Measurements from ENCODE around the gene PAPSS2. TPM values are rescaled to one million over a fixed set of nuclear protein-coding genes. Genes with fewer than 3 reads are reported as not detected.
A peak's percentile ranks its signal among the peaks of the same experiment; 100 is the strongest.
"Not testable (repeated sequence)": the region's sequence is repeated elsewhere in the genome, so short reads cannot be mapped to it uniquely, and the experiment has no call there.

PAPSS2 gene
- polyA plus RNA-seq: 0.13 TPM

DNA sequence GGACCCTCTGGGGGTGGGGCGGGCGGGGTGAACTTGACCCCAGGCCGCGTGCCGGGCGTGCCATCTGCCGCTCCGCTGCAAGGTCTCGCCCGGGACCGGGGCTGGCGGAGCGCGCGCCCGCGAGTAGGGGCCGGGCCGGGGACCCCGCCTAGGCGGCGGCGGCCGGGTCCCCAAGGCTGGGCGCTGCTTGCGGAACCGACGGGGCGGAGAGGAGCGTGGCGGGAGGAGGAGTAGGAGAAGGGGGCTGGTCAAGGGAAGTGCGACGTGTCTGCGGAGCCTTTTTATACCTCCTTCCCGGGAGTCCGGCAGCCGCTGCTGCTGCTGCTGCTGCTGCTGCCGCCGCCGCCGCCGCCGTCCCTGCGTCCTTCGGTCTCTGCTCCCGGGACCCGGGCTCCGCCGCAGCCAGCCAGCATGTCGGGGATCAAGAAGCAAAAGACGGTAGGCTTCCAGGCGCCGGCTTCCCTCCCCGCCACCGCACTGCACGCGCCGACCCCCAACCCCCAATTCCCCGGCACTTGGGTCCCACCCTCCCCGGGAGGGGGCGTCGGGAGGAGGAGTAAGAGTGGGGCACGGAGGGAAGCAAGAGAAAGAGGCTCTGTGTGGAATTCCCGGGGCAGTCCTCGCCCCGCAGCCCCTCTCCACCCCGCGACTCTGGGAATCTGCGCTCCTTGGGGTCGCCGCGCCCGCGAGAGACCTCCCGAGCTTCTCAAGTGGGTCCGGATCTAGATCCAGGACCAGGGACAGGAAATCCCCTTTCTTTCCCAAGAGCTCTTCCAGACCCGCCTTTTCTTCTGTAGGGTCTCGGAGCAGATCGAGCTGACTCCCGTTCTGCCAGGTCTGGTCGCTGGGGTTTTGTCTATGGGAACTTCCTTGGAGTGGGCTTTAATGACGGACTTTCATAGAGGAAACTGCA lies at the start of gene PAPSS2:
PAPSS2 (plus strand) TSS at position 308 of the 913 bp plus-strand sequence; CDS start at position 412, 104 bp downstream.
- Mint-ChIP-seq H3K36me3 (no peaks in the 10 kb centered on the region), H3K4me3 (peak within 1 kb of the TSS; percentile 76 to 92 (median 84)), H3K27ac (peak within 1 kb of the TSS in 1 of 3 donors; percentile 38), H3K4me1 (peaks cover 4 to 7% (median 6%) of the 10 kb centered on the region in 3 donors), H3K9me3 (no peaks in the 10 kb centered on the region), H3K27me3 (peaks cover 27% of the 10 kb centered on the region)

GRCh38 chr10:87611341-87611740 lies 48.3 kb upstream of the PAPSS2 start:
- not testable (repeated sequence) for H3K27ac Mint-ChIP-seq, H3K9me3 Mint-ChIP-seq, H3K36me3 Mint-ChIP-seq, H3K27me3 Mint-ChIP-seq, H3K4me3 Mint-ChIP-seq, H3K4me1 Mint-ChIP-seq

DNA sequence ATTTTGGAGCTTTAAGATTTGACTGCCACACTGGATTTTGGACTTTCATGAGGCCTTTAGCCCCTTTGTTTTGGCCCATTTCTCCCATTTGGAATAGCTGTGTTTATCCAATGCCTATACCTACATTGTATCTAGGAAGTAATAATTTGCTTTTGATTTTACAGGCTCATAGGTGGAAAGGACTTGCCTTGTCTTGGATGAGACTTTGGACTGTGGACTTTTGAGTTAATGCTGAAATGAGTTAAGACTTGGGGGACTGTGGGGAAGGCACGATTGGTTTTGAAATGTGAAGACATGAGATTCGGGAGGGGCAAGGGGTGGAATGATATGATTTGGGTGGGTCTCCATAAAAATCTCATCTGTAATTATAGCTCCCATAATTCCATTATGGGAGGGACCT lies 47.6 kb upstream of the PAPSS2 start:
- no peak overlapping the region for H3K27ac Mint-ChIP-seq
- H3K9me3 Mint-ChIP-seq: peaks cover 0 to 5% (median 4%) of the 10 kb centered on the region in 3 donors
- H3K4me1 Mint-ChIP-seq: no peaks in the 10 kb centered on the region
- H3K36me3 Mint-ChIP-seq: peaks cover 6% of the 10 kb centered on the region
- no peak overlapping the region for H3K4me3 Mint-ChIP-seq
- H3K27me3 Mint-ChIP-seq: peaks cover 2% of the 10 kb centered on the region

GRCh38 chr10:87613751-87614150 lies 45.9 kb upstream of the PAPSS2 start:
- H3K9me3 Mint-ChIP-seq: peaks cover 0 to 5% (median 4%) of the 10 kb centered on the region in 3 donors
- no peak overlapping the region for H3K27ac Mint-ChIP-seq
- H3K36me3 Mint-ChIP-seq: peaks cover 4% of the 10 kb centered on the region
- H3K4me3 Mint-ChIP-seq: no peak overlapping the region
- peaks cover 5% of the 10 kb centered on the region for H3K27me3 Mint-ChIP-seq
- no peaks in the 10 kb centered on the region for H3K4me1 Mint-ChIP-seq

DNA sequence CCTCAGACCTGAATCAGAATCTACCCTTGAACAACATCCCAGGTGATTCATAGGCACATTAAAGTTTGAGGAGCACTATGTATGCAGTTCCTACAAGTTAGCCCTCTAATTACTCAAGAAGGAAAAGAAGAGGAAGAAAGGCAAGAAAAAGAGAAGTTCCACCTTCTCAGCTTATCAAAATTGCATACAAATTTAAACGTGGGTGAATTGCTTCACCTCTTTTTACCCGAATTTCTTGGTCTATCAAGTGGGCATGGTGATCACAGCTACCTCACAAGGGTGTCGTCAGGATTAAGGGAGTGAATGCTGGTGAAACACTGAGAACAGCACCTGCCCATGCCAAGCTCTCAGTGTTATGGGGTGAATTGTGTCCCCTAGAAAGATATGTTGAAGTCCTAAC lies 43.8 kb upstream of the PAPSS2 start:
- Mint-ChIP-seq H3K27me3 (peaks cover 6% of the 10 kb centered on the region), H3K27ac (no peak overlapping the region), H3K36me3 (peaks cover 1% of the 10 kb centered on the region), H3K4me3 (no peak overlapping the region), H3K9me3 (peaks cover 0 to 4% (median 3%) of the 10 kb centered on the region in 3 donors), H3K4me1 (no peaks in the 10 kb centered on the region)

DNA sequence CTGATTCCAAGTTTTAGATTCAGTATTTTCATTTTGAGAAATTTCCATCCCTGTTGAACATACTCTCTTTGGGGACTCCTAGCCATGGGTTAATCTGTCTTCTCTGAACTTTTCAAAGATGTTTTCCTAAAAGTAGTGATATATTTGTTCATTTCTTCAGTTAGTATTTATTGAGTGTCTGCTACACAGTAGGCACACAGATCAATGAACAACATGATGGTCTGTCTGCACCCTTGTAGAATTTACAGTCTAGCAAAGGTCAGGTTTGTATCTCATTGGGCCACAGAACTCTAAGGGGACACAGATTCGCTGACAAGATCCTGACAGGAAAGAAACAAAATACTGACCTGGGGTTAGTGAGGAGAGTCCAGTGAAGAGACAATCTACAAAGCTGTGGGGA lies 42.2 kb upstream of the PAPSS2 start:
- no peaks in the 10 kb centered on the region for H3K4me1 Mint-ChIP-seq
- H3K36me3 Mint-ChIP-seq: no peaks in the 10 kb centered on the region
- H3K27ac Mint-ChIP-seq: no peak overlapping the region
- peaks cover 6% of the 10 kb centered on the region for H3K27me3 Mint-ChIP-seq
- peaks cover 0 to 2% (median 0%) of the 10 kb centered on the region in 3 donors for H3K9me3 Mint-ChIP-seq
- H3K4me3 Mint-ChIP-seq: no peak overlapping the region

- Mint-ChIP-seq H3K4me3 (no peak overlapping the region), H3K27ac (no peak overlapping the region), H3K9me3 (peaks cover 0 to 2% (median 0%) of the 10 kb centered on the region in 3 donors)
Measured at GRCh38 chr10:87618566-87619423, 40.9 kb upstream of the PAPSS2 start.

DNA sequence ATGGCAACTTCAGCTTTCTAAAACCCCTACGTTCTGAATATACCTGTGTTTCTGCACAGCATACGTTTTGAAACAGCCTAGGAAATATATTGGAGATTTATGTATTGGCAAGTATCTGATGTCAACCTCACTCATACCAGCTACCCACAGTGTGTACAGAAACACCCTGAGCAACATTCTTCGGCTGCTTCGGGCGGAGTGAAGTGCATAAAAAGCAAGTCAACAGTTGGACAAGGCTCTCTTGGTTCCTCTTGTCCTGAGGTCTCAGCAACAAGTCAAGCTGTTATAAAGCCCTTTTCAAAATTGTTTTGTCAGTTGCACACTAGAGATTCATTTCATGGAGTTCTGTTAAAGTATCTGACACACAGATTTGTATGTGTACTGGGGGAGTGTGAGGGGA lies 40.0 kb upstream of the PAPSS2 start:
- H3K9me3 Mint-ChIP-seq: peaks cover 0 to 2% (median 0%) of the 10 kb centered on the region in 3 donors
- no peak overlapping the region for H3K4me3 Mint-ChIP-seq
- H3K27me3 Mint-ChIP-seq: peaks cover 6% of the 10 kb centered on the region
- H3K4me1 Mint-ChIP-seq: no peaks in the 10 kb centered on the region
- H3K27ac Mint-ChIP-seq: no peak overlapping the region
- peaks cover 2% of the 10 kb centered on the region for H3K36me3 Mint-ChIP-seq

More at GRCh38 chr10:87618566-87619423, 40.9 kb upstream of the PAPSS2 start:
- Mint-ChIP-seq H3K36me3 (no peaks in the 10 kb centered on the region), H3K4me1 (no peaks in the 10 kb centered on the region), H3K27me3 (peaks cover 6% of the 10 kb centered on the region)

- H3K9me3 Mint-ChIP-seq, H3K27ac Mint-ChIP-seq, H3K4me3 Mint-ChIP-seq: not testable (repeated sequence)
Measured at GRCh38 chr10:87621440-87621839, 38.2 kb upstream of the PAPSS2 start.

GRCh38 chr10:87622314-87623004 lies 37.2 kb upstream of the PAPSS2 start:
- peaks cover 4% of the 10 kb centered on the region for H3K27me3 Mint-ChIP-seq
- no peaks in the 10 kb centered on the region for H3K4me1 Mint-ChIP-seq

More at GRCh38 chr10:87621440-87621839, 38.2 kb upstream of the PAPSS2 start:
- H3K36me3 Mint-ChIP-seq, H3K4me1 Mint-ChIP-seq, H3K27me3 Mint-ChIP-seq: not testable (repeated sequence)

DNA sequence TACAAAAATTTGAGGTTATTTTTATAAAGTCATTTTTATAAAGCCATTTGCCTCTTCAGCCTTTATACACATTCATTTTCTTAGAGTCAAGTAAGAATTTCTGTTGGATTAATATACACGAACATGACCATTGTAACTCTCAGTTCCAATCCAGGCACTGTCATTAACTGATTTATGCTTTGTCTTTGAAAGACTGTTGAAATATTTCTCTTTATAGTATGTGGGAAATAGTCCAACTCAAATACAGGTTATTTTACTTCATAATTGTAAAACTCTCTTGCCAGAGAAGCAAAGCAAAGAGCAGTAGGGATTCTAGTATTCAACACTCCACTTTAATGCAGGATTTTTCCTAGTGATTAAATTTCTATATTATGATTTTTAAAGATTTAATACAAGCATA lies 36.5 kb upstream of the PAPSS2 start:
- H3K4me3 Mint-ChIP-seq: no peak overlapping the region
- peaks cover 1% of the 10 kb centered on the region for H3K27me3 Mint-ChIP-seq
- H3K27ac Mint-ChIP-seq: no peak overlapping the region
- peaks cover 2% of the 10 kb centered on the region for H3K36me3 Mint-ChIP-seq
- H3K4me1 Mint-ChIP-seq: no peaks in the 10 kb centered on the region
- no peaks in the 10 kb centered on the region for H3K9me3 Mint-ChIP-seq

More at GRCh38 chr10:87622314-87623004, 37.2 kb upstream of the PAPSS2 start:
- H3K27ac Mint-ChIP-seq: no peak overlapping the region
- no peaks in the 10 kb centered on the region for H3K9me3 Mint-ChIP-seq
- H3K36me3 Mint-ChIP-seq: peaks cover 2% of the 10 kb centered on the region
- no peak overlapping the region for H3K4me3 Mint-ChIP-seq

DNA sequence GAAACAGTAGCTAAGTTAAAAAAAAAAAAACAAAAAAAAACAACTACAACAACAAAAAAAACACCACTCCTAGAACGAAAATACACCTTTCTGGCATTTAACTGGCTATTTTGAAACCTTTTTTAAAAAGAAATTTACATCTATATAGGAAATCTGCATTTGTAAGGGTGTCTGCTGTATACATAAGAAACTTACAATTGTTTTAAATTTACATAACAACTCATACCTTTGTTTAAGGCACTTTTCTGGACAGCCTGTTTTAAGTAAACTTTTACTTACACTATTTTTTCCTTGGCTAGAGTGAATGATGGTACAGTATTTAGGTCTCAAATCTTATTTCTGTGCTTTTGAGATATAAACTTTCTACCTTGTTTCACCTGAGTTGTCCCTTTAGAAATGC lies 34.0 kb upstream of the PAPSS2 start:
- H3K9me3 Mint-ChIP-seq: no peaks in the 10 kb centered on the region
- H3K4me1 Mint-ChIP-seq: no peaks in the 10 kb centered on the region
- H3K27ac Mint-ChIP-seq: no peak overlapping the region
- H3K27me3 Mint-ChIP-seq: no peaks in the 10 kb centered on the region
- H3K4me3 Mint-ChIP-seq: no peak overlapping the region
- H3K36me3 Mint-ChIP-seq: peaks cover 2% of the 10 kb centered on the region

DNA sequence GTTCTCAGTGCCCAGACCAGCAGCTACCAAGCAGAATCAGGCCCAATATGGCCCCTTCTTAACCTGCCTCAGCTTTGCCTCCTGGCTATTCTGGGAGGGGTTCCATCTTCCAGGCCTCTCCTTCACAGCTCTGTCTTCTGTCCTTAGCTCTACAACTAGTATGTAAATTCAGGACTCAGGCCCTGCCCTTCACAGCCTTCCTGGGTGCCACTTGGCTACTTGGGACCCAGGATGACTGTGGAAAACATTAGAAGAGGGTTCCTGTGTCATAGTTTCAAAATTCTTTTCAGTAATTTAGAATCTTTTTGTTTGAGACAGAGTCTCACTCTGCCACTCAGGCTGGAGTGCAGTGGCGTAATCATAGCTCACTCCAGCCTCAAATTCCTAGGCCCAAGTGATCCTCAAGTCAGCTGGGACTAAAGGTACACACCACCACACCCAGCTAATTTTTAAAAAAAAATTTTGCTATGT lies 33.2 kb upstream of the PAPSS2 start:
- H3K36me3 Mint-ChIP-seq: peaks cover 2% of the 10 kb centered on the region

DNA sequence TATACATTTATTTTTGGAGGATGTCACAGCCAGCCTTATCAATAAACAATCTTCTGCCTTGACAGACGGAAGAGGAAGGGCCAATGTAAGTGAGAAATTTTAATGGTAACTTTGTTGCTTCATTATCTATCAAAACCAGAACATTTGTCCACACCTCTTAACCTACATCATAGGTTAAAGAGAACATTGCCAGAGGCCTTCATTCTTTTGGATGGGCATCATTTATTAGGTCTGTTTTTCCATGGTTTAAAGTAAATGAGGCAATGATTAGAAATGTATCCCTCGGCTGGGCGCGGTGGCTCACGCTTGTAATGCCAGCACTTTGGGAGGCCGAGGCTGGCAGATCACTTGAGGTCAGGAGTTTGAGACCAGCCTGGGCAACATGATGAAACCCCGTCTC lies 29.5 kb upstream of the PAPSS2 start:
- Mint-ChIP-seq H3K9me3 (peaks cover 4% of the 10 kb centered on the region in 3 donors), H3K36me3 (no peaks in the 10 kb centered on the region), H3K4me3 (no peak overlapping the region), H3K4me1 (no peaks in the 10 kb centered on the region), H3K27ac (no peak overlapping the region), H3K27me3 (no peaks in the 10 kb centered on the region)

More for the DNA sequence above, 33.2 kb upstream of the PAPSS2 start:
- Mint-ChIP-seq H3K27ac (no peak overlapping the region), H3K4me3 (no peak overlapping the region), H3K9me3 (peaks cover 0 to 2% (median 0%) of the 10 kb centered on the region in 3 donors), H3K27me3 (no peaks in the 10 kb centered on the region), H3K4me1 (no peaks in the 10 kb centered on the region)

Measured in IgD-negative memory B cell (primary cell).